Measurements from ENCODE around the gene CACNB2.

Gene CACNB2

GRCh38 chr10:18268005-18268404 lies 127.8 kb downstream of the CACNB2 start:
- no peaks in the 10 kb centered on the region for H3K9me3 ChIP-seq (ENCODE audit: control insufficient read depth, low read length)
- no peak for DNase-seq
- H3K4me3 ChIP-seq (ENCODE audit: insufficient read depth, low read depth, low read length, poor library complexity, severe bottlenecking) = no peak overlapping the region
- no peaks in the 10 kb centered on the region for H3K27me3 ChIP-seq (replicated peaks; ENCODE audit: control insufficient read depth, insufficient read depth, low read length, poor library complexity, severe bottlenecking)
- H3K36me3 ChIP-seq (ENCODE audit: control insufficient read depth, insufficient read depth, low read length) = no peaks in the 10 kb centered on the region
- H3K27ac ChIP-seq (ENCODE audit: insufficient read depth, low read length, poor library complexity, severe bottlenecking) = no peak overlapping the region
- no peaks in the 10 kb centered on the region for H3K4me1 ChIP-seq (ENCODE audit: control insufficient read depth, insufficient read depth, low read length, poor library complexity, severe bottlenecking)

GRCh38 chr10:18271491-18271890 lies 131.3 kb downstream of the CACNB2 start:
- no peak overlapping the region for H3K4me3 ChIP-seq (ENCODE audit: insufficient read depth, low read depth, low read length, poor library complexity, severe bottlenecking)
- H3K9me3 ChIP-seq (ENCODE audit: control insufficient read depth, low read length) = no peaks in the 10 kb centered on the region
- DNase-seq = no peak
- H3K4me1 ChIP-seq (ENCODE audit: control insufficient read depth, insufficient read depth, low read length, poor library complexity, severe bottlenecking) = no peaks in the 10 kb centered on the region
- H3K27ac ChIP-seq (ENCODE audit: insufficient read depth, low read length, poor library complexity, severe bottlenecking) = no peak overlapping the region
- H3K27me3 ChIP-seq (replicated peaks; ENCODE audit: control insufficient read depth, insufficient read depth, low read length, poor library complexity, severe bottlenecking) = no peaks in the 10 kb centered on the region
- H3K36me3 ChIP-seq (ENCODE audit: control insufficient read depth, insufficient read depth, low read length) = no peaks in the 10 kb centered on the region

- Histone ChIP-seq H3K27ac (ENCODE audit: insufficient read depth, low read length, poor library complexity, severe bottlenecking) (no peak overlapping the region), H3K4me1 (ENCODE audit: control insufficient read depth, insufficient read depth, low read length, poor library complexity, severe bottlenecking) (no peaks in the 10 kb centered on the region), H3K9me3 (ENCODE audit: control insufficient read depth, low read length) (no peaks in the 10 kb centered on the region), H3K4me3 (ENCODE audit: insufficient read depth, low read depth, low read length, poor library complexity, severe bottlenecking) (no peak overlapping the region), H3K27me3 (replicated peaks; ENCODE audit: control insufficient read depth, insufficient read depth, low read length, poor library complexity, severe bottlenecking) (no peaks in the 10 kb centered on the region), H3K36me3 (ENCODE audit: control insufficient read depth, insufficient read depth, low read length) (no peaks in the 10 kb centered on the region)
- DNase-seq = no peak
These were observed 132.8 kb downstream of the CACNB2 start for GRCh38 chr10:18273039-18273438.

- no peaks in the 10 kb centered on the region for H3K27me3 ChIP-seq (replicated peaks; ENCODE audit: control insufficient read depth, insufficient read depth, low read length, poor library complexity, severe bottlenecking)
- no peak for DNase-seq
- H3K4me1 ChIP-seq (ENCODE audit: control insufficient read depth, insufficient read depth, low read length, poor library complexity, severe bottlenecking) = no peaks in the 10 kb centered on the region
- no peaks in the 10 kb centered on the region for H3K36me3 ChIP-seq (ENCODE audit: control insufficient read depth, insufficient read depth, low read length)
- no peak overlapping the region for H3K4me3 ChIP-seq (ENCODE audit: insufficient read depth, low read depth, low read length, poor library complexity, severe bottlenecking)
- H3K9me3 ChIP-seq (ENCODE audit: control insufficient read depth, low read length) = no peaks in the 10 kb centered on the region
- no peak overlapping the region for H3K27ac ChIP-seq (ENCODE audit: insufficient read depth, low read length, poor library complexity, severe bottlenecking)
These were observed 138.0 kb downstream of the CACNB2 start for GRCh38 chr10:18278181-18278580.

GRCh38 chr10:18279173-18279572 lies 138.9 kb downstream of the CACNB2 start:
- DNase-seq = no peak

GRCh38 chr10:18282094-18282493 lies 141.9 kb downstream of the CACNB2 start:
- H3K36me3 ChIP-seq (ENCODE audit: control insufficient read depth, insufficient read depth, low read length) = no peaks in the 10 kb centered on the region
- no peak overlapping the region for H3K4me3 ChIP-seq (ENCODE audit: insufficient read depth, low read depth, low read length, poor library complexity, severe bottlenecking)
- H3K27ac ChIP-seq (ENCODE audit: insufficient read depth, low read length, poor library complexity, severe bottlenecking) = no peak overlapping the region
- H3K27me3 ChIP-seq (replicated peaks; ENCODE audit: control insufficient read depth, insufficient read depth, low read length, poor library complexity, severe bottlenecking) = no peaks in the 10 kb centered on the region
- H3K4me1 ChIP-seq (ENCODE audit: control insufficient read depth, insufficient read depth, low read length, poor library complexity, severe bottlenecking) = no peaks in the 10 kb centered on the region
- no peak for DNase-seq
- no peaks in the 10 kb centered on the region for H3K9me3 ChIP-seq (ENCODE audit: control insufficient read depth, low read length)

More at GRCh38 chr10:18279173-18279572, 138.9 kb downstream of the CACNB2 start:
- H3K9me3 ChIP-seq (ENCODE audit: control insufficient read depth, low read length) = no peaks in the 10 kb centered on the region
- H3K27me3 ChIP-seq (replicated peaks; ENCODE audit: control insufficient read depth, insufficient read depth, low read length, poor library complexity, severe bottlenecking) = no peaks in the 10 kb centered on the region
- no peak overlapping the region for H3K27ac ChIP-seq (ENCODE audit: insufficient read depth, low read length, poor library complexity, severe bottlenecking)
- no peaks in the 10 kb centered on the region for H3K36me3 ChIP-seq (ENCODE audit: control insufficient read depth, insufficient read depth, low read length)
- H3K4me1 ChIP-seq (ENCODE audit: control insufficient read depth, insufficient read depth, low read length, poor library complexity, severe bottlenecking) = no peaks in the 10 kb centered on the region
- H3K4me3 ChIP-seq (ENCODE audit: insufficient read depth, low read depth, low read length, poor library complexity, severe bottlenecking) = no peak overlapping the region

- no peak overlapping the region for H3K4me3 ChIP-seq (ENCODE audit: insufficient read depth, low read depth, low read length, poor library complexity, severe bottlenecking)
- H3K27me3 ChIP-seq (replicated peaks; ENCODE audit: control insufficient read depth, insufficient read depth, low read length, poor library complexity, severe bottlenecking) = no peaks in the 10 kb centered on the region
- no peaks in the 10 kb centered on the region for H3K9me3 ChIP-seq (ENCODE audit: control insufficient read depth, low read length)
- H3K4me1 ChIP-seq (ENCODE audit: control insufficient read depth, insufficient read depth, low read length, poor library complexity, severe bottlenecking) = no peaks in the 10 kb centered on the region
- DNase-seq = no peak
- no peak overlapping the region for H3K27ac ChIP-seq (ENCODE audit: insufficient read depth, low read length, poor library complexity, severe bottlenecking)
- no peaks in the 10 kb centered on the region for H3K36me3 ChIP-seq (ENCODE audit: control insufficient read depth, insufficient read depth, low read length)
These were observed 150.6 kb downstream of the CACNB2 start for GRCh38 chr10:18290651-18291313.

- no peaks in the 10 kb centered on the region for H3K27me3 ChIP-seq (replicated peaks; ENCODE audit: control insufficient read depth, insufficient read depth, low read length, poor library complexity, severe bottlenecking)
- no peaks in the 10 kb centered on the region for H3K9me3 ChIP-seq (ENCODE audit: control insufficient read depth, low read length)
- H3K36me3 ChIP-seq (ENCODE audit: control insufficient read depth, insufficient read depth, low read length) = no peaks in the 10 kb centered on the region
- H3K4me3 ChIP-seq (ENCODE audit: insufficient read depth, low read depth, low read length, poor library complexity, severe bottlenecking) = no peak overlapping the region
- DNase-seq = no peak
- H3K27ac ChIP-seq (ENCODE audit: insufficient read depth, low read length, poor library complexity, severe bottlenecking) = no peak overlapping the region
- H3K4me1 ChIP-seq (ENCODE audit: control insufficient read depth, insufficient read depth, low read length, poor library complexity, severe bottlenecking) = no peaks in the 10 kb centered on the region
These were observed 153.6 kb downstream of the CACNB2 start for GRCh38 chr10:18293536-18294510.

GRCh38 chr10:18294633-18295032 lies 154.4 kb downstream of the CACNB2 start:
- DNase-seq = no peak
- Histone ChIP-seq H3K9me3 (ENCODE audit: control insufficient read depth, low read length) (no peaks in the 10 kb centered on the region), H3K4me1 (ENCODE audit: control insufficient read depth, insufficient read depth, low read length, poor library complexity, severe bottlenecking) (no peaks in the 10 kb centered on the region), H3K27ac (ENCODE audit: insufficient read depth, low read length, poor library complexity, severe bottlenecking) (no peak overlapping the region), H3K27me3 (replicated peaks; ENCODE audit: control insufficient read depth, insufficient read depth, low read length, poor library complexity, severe bottlenecking) (no peaks in the 10 kb centered on the region), H3K36me3 (ENCODE audit: control insufficient read depth, insufficient read depth, low read length) (no peaks in the 10 kb centered on the region), H3K4me3 (ENCODE audit: insufficient read depth, low read depth, low read length, poor library complexity, severe bottlenecking) (no peak overlapping the region)

- no peak for DNase-seq
- H3K36me3 ChIP-seq (ENCODE audit: control insufficient read depth, insufficient read depth, low read length) = no peaks in the 10 kb centered on the region
- no peaks in the 10 kb centered on the region for H3K4me1 ChIP-seq (ENCODE audit: control insufficient read depth, insufficient read depth, low read length, poor library complexity, severe bottlenecking)
- H3K27ac ChIP-seq (ENCODE audit: insufficient read depth, low read length, poor library complexity, severe bottlenecking) = no peak overlapping the region
- H3K4me3 ChIP-seq (ENCODE audit: insufficient read depth, low read depth, low read length, poor library complexity, severe bottlenecking) = no peak overlapping the region
- H3K27me3 ChIP-seq (replicated peaks; ENCODE audit: control insufficient read depth, insufficient read depth, low read length, poor library complexity, severe bottlenecking) = no peaks in the 10 kb centered on the region
- no peaks in the 10 kb centered on the region for H3K9me3 ChIP-seq (ENCODE audit: control insufficient read depth, low read length)
These were observed 157.4 kb downstream of the CACNB2 start for GRCh38 chr10:18297659-18298058.
